Subcutaneous adipose tissue (tissue), 4 donors: ENCODE data around the gene FARP2. TPM values are rescaled to one million over a fixed set of nuclear protein-coding genes. Genes with fewer than 3 reads are reported as not detected.

Experiments
- total RNA-seq, 4 donors: library from RNA; depleted of rRNA; stranded (reverse); fragments of >200 nt; gene quantifications; one replicate each; pipeline ENCODE4 v1.1.0, GENCODE V29; 2016
- TF ChIP-seq, protein P1 (sequence below): fragments of 450-650 bp; IDR thresholded peaks from one replicate; pipeline ENCODE4 v1.5.1; 2016; ENCODE audit warnings: low read depth, mild to moderate bottlenecking, control low read depth, antibody characterized with exemption, moderate library complexity

The FARP2 gene
- total RNA-seq, 4 donors from 2014 or later, result 27.4 to 49.1 (median 35.0) TPM

DNA sequence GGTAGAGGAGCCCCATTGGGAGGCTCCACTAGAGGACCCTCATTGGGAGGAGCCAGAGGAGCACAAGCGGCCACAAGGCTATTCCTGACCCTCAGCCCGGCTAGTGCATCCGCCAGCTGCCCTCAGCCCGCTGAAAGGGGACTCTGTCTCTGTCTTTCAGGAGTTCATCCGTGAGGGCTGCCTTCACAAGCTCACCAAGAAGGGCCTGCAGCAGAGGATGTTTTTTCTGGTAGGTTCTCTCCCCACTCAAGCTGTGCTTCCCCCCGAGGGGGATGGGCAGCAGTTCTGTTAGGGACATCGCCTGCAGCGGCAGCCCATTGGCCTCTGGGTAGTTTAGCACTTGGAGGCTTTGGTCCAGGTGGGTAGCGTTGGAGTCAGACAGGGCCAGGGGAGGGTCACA is 127.2 kb downstream of the FARP2 start:
- TF ChIP-seq, protein P1, sequence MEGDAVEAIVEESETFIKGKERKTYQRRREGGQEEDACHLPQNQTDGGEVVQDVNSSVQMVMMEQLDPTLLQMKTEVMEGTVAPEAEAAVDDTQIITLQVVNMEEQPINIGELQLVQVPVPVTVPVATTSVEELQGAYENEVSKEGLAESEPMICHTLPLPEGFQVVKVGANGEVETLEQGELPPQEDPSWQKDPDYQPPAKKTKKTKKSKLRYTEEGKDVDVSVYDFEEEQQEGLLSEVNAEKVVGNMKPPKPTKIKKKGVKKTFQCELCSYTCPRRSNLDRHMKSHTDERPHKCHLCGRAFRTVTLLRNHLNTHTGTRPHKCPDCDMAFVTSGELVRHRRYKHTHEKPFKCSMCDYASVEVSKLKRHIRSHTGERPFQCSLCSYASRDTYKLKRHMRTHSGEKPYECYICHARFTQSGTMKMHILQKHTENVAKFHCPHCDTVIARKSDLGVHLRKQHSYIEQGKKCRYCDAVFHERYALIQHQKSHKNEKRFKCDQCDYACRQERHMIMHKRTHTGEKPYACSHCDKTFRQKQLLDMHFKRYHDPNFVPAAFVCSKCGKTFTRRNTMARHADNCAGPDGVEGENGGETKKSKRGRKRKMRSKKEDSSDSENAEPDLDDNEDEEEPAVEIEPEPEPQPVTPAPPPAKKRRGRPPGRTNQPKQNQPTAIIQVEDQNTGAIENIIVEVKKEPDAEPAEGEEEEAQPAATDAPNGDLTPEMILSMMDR, result no peak

DNA sequence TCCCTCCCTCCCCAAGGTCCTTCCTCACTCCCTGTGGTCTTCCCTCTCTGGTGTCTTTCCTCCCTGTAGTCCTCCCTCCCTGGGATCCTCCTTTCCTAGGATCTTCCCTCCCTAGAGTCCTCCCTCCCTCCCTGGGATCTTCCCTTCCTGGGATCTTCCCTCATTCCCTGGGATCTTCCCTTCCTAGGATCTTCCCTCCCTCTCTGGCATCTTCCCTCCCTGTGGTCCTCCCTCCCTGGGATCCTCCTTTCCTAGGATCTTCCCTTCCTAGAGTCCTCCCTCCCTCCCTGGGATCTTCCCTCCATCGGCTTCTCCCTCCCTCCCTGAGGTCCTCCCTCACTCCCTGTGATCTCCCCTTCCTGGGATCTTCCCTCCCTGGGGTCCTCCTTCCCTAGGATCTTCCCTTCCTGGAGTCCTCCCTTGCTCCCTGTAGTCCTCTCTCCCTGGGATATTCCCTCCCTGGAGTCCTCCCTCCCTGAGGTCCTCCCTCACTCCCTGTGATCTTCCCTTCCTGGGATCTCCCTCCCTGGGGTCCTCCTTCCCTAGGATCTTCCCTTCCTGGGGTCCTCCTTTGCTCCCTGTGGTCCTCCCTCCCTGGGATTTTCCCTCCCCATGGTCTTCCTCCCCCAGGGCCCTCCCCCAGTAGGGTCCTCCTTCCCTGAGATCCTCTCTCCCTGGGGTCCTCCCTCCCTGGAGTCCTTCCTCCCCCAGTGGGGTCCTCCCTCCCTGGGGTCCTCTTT is 129.3 kb downstream of the FARP2 start:
- TF ChIP-seq, protein P1, result no peak

- TF ChIP-seq, protein P1, result no peak
These were observed 133.0 kb downstream of the FARP2 start for GRCh38 chr2:241489088-241489487.

DNA sequence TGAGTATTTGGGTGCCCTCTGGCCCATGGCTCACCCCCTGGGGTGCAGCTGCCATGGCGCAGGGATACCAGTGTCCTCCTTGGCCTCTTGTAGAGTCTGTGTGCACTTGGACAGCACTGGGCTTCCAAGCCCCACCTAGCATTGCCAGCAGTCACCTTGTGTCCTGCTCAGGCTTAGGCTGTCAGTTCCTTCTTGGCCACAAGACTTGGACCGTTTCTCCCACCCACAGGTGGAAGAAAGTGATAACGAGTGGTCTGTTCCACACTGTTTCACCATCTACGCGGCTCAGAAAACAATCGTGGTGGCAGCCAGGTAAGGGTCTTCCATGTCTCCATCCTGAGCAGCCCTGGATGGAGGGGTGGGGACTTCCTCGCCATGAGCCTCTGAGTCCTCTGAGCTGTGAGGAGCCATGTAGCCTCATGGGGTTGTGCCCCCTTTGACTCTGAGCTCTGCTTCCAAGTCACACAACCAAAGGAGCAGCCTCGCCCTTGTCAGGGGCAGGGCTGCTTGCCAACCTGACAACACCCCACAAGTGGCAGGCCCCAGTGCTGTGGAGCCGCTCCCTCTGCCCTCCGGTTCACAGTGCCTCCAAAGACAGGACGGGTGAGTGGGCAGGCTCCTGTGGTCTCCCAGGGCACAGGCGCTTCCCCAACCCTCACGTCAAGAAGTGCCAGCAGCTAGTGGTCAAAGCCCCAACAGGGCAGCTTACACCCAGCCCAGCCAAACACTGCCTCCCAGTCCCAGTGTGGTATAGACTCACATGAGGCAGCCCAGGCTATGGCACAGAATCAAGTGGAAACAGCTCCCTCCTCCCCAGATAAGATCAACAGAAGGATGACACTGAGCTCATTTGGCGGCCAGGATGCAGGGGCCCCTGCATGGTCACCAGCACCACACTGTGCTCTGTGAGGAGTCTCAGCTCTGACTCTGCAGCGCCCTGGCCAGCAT is 133.9 kb downstream of the FARP2 start:
- TF ChIP-seq, protein P1, result no peak

- TF ChIP-seq, protein P1, result no peak
These were observed 134.9 kb downstream of the FARP2 start for GRCh38 chr2:241490825-241491506.

DNA sequence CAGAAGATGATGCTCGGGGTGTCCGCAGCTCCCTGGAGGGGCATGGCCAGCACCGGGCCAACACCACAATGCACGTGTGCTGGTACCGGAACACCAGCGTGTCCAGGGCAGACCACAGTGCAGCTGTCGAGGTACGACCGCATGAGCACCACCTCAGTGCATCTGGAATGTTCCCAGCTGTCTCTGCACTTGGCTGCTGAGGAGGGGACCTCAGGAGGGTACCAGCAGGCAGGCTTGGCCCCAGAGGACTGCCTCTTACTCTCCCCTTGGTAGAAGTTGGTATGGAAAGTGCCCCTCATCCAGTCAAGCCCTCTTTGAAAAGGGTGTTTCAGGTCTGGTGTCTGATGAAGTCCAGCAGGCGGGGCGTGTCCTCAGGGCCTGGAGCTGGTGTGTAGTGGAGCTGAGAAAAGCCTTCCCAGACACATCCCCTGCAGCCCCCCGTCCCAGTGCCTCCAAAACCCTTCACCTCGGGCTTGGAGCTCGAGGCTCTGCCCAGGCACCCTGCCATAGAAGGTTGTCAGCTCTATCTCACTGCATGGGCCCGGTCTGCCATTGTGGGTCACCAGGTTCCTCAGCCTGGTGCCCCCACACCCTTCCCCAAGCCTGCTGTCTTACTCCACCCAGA is 135.6 kb downstream of the FARP2 start:
- TF ChIP-seq, protein P1, result no peak
